Measurements from ENCODE around the gene RNASE7.

GRCh38 chr14:21019366-21019765 is 22.8 kb upstream of the RNASE7 start:
- TF ChIP-seq POLR2AphosphoS5 (IDR thresholded peaks at IDR 0.05; ENCODE audit: low read depth, low read length) = no peak
- TF ChIP-seq POLR2A (IDR thresholded peaks at IDR 0.05; ENCODE audit: low read depth, low read length) = no peak
- no peak for TF ChIP-seq TAF1 (IDR thresholded peaks at IDR 0.05; ENCODE audit: borderline replicate concordance, low read depth, low read length)
